ENCODE data around the gene SLC7A8.

DNA sequence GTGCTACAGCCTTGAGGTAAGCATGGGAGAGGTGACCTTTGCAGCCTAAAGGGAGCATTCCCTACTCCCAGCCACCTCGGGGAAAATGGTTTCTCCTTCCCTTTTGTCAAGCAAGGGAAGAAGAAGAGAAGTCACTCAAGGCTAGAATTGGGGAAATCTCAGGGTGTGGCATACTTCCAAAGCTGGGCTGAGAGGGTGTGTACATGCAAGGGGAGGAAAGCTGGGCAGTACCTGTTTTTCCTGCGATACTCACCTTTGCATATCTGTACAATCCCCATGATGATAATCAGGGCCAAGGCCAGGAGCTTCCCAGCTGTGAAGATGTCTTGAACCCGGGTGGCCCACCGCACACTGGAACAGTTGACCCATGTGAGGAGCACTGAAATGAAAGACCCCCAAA lies 40.6 kb downstream of the SLC7A8 start:
- TF ChIP-seq POLR2A (IDR thresholded peaks at IDR 0.05; ENCODE audit: low read depth, low read length): no peak
- no peak for TF ChIP-seq POLR2AphosphoS5 (IDR thresholded peaks at IDR 0.05; ENCODE audit: low read depth, low read length)
- TF ChIP-seq POU2F2 (IDR thresholded peaks at IDR 0.05; ENCODE audit: low read depth, low read length): no peak
- TF ChIP-seq TAF1 (IDR thresholded peaks at IDR 0.05; ENCODE audit: low read depth, low read length): no peak
- no peak for TF ChIP-seq PAX5 (IDR thresholded peaks at IDR 0.05; ENCODE audit: insufficient read depth, low read length, severe bottlenecking)
